Naive B cell (primary cell): ENCODE data around the gene NAT14. TPM values are rescaled to one million over a fixed set of nuclear protein-coding genes. Genes with fewer than 3 reads are reported as not detected.

Source experiments
- ATAC-seq, 2 donors: fragments of 150-1000 bp; cut with Tn5 transposase; 2 replicates each; pipeline ENCODE4 v1.10.0; 2021; ENCODE audit warnings: low read depth in 2 of 2, mild to moderate bottlenecking in 2 of 2, moderate library complexity in 2 of 2
- DNase-seq: peaks from one replicate; pipeline ENCODE4 v3.0.0; 2022
- H3K27ac Mint-ChIP-seq, 6 donors: one replicate each; pipeline ENCODE4 v1.8.0; 2020 to 2022; ENCODE audit warnings: mild to moderate bottlenecking in 6 of 6, mixed read lengths in 6 of 6, moderate library complexity in 5 of 6, inconsistent platforms in 2 of 6
- H3K27me3 Mint-ChIP-seq, 3 donors: one replicate each; pipeline ENCODE4 v1.8.0; 2021 to 2022; ENCODE audit warnings: mixed read lengths in 3 of 3, mild to moderate bottlenecking in 1 of 3
- H3K36me3 Mint-ChIP-seq, 2 donors: one replicate each; pipeline ENCODE4 v1.8.0; 2020 to 2022; ENCODE audit warnings: mixed read lengths in 2 of 2, inconsistent platforms in 1 of 2, mild to moderate bottlenecking in 1 of 2
- H3K4me1 Mint-ChIP-seq, 3 donors: one replicate each; pipeline ENCODE4 v1.8.0; 2020 to 2022; ENCODE audit warnings: mixed read lengths in 3 of 3, inconsistent platforms in 1 of 3, mild to moderate bottlenecking in 1 of 3, moderate library complexity in 1 of 3
- H3K4me3 Mint-ChIP-seq, 8 donors: one replicate each; pipeline ENCODE4 v1.8.0; 2020 to 2022; ENCODE audit warnings: mild to moderate bottlenecking in 8 of 8, mixed read lengths in 8 of 8, moderate library complexity in 8 of 8, inconsistent platforms in 2 of 8
- H3K9me3 Mint-ChIP-seq, 7 donors: one replicate each; pipeline ENCODE4 v1.8.0; 2020 to 2022; ENCODE audit warnings: mixed read lengths in 7 of 7, mild to moderate bottlenecking in 5 of 7, inconsistent platforms in 2 of 7, moderate library complexity in 1 of 7
- polyA plus RNA-seq, 6 donors: library from polyadenylated mRNA; unstranded; fragments of 300-500 nt; fragmentation: Illumina TruSeq; gene quantifications; one replicate each; pipeline ENCODE4 v1.2.3, GENCODE V29; 2021; ENCODE audit warnings: low read depth in 6 of 6

Gene NAT14
- polyA plus RNA-seq, 6 donors from 2014 or later = 3.4 to 7.5 (median 4.8) TPM

GRCh38 chr19:55479451-55480230, 5.3 kb upstream of the NAT14 start:
- peak overlapping the region in 4 of 6 donors; percentile 35 to 94 (median 88) for H3K27ac Mint-ChIP-seq
- H3K36me3 Mint-ChIP-seq = no peaks in the 10 kb centered on the region
- peaks cover 28 to 40% (median 29%) of the 10 kb centered on the region in 3 donors for H3K4me1 Mint-ChIP-seq
- ATAC-seq (no peak), DNase-seq (no peak)
- peak overlapping the region in 5 of 8 donors; percentile 45 to 99 (median 59) for H3K4me3 Mint-ChIP-seq
- H3K27me3 Mint-ChIP-seq = no peaks in the 10 kb centered on the region
- H3K9me3 Mint-ChIP-seq = no peaks in the 10 kb centered on the region

- Mint-ChIP-seq H3K9me3 (no peaks in the 10 kb centered on the region), H3K4me3 (peak overlapping the region in 1 of 8 donors; percentile 20)
These were observed 3.7 kb upstream of the NAT14 start for GRCh38 chr19:55481148-55481793.

GRCh38 chr19:55481794-55482155, 3.2 kb upstream of the NAT14 start:
- peak overlapping the region in 1 of 6 donors; percentile 86 for H3K27ac Mint-ChIP-seq
- DNase-seq (no peak), ATAC-seq (no peak)
- no peaks in the 10 kb centered on the region for H3K9me3 Mint-ChIP-seq
- no peaks in the 10 kb centered on the region for H3K27me3 Mint-ChIP-seq
- H3K36me3 Mint-ChIP-seq = no peaks in the 10 kb centered on the region
- peak overlapping the region in 1 of 8 donors; percentile 20 for H3K4me3 Mint-ChIP-seq
- H3K4me1 Mint-ChIP-seq = peaks cover 36 to 43% (median 38%) of the 10 kb centered on the region in 3 donors

More at GRCh38 chr19:55481148-55481793, 3.7 kb upstream of the NAT14 start:
- H3K27me3 Mint-ChIP-seq = no peaks in the 10 kb centered on the region
- peak overlapping the region in 1 of 6 donors; percentile 86 for H3K27ac Mint-ChIP-seq
- peaks cover 36 to 42% (median 38%) of the 10 kb centered on the region in 3 donors for H3K4me1 Mint-ChIP-seq
- no peaks in the 10 kb centered on the region for H3K36me3 Mint-ChIP-seq
- no peak for DNase-seq
- no peak for ATAC-seq

- H3K4me1 Mint-ChIP-seq = peaks cover 35 to 38% (median 37%) of the 10 kb centered on the region in 3 donors
These were observed 2.6 kb upstream of the NAT14 start for GRCh38 chr19:55482156-55482961.

GRCh38 chr19:55482967-55483705, 1.9 kb upstream of the NAT14 start:
- Mint-ChIP-seq H3K4me1 (peaks cover 29 to 33% (median 33%) of the 10 kb centered on the region in 3 donors), H3K4me3 (peak overlapping the region in 2 of 8 donors; percentile 3 to 20), H3K9me3 (no peaks in the 10 kb centered on the region), H3K36me3 (no peaks in the 10 kb centered on the region), H3K27ac (peak overlapping the region in 3 of 6 donors; percentile 56 to 88 (median 78)), H3K27me3 (no peaks in the 10 kb centered on the region)
- ATAC-seq = no peak
- DNase-seq = no peak

More at GRCh38 chr19:55482156-55482961, 2.6 kb upstream of the NAT14 start:
- H3K4me3 Mint-ChIP-seq = peak overlapping the region in 1 of 8 donors; percentile 3
- ATAC-seq (no peak), DNase-seq (no peak)
- H3K9me3 Mint-ChIP-seq = no peaks in the 10 kb centered on the region
- no peaks in the 10 kb centered on the region for H3K36me3 Mint-ChIP-seq
- H3K27me3 Mint-ChIP-seq = no peaks in the 10 kb centered on the region
- H3K27ac Mint-ChIP-seq = no peak overlapping the region

- no peak for ATAC-seq
- Mint-ChIP-seq H3K27ac (peak overlapping the region in 5 of 6 donors; percentile 88 to 96 (median 90)), H3K4me3 (peak overlapping the region; percentile 62 to 88 (median 82)), H3K27me3 (no peaks in the 10 kb centered on the region), H3K4me1 (peaks cover 22 to 29% (median 25%) of the 10 kb centered on the region in 3 donors), H3K9me3 (no peaks in the 10 kb centered on the region), H3K36me3 (no peaks in the 10 kb centered on the region)
- DNase-seq = no peak
These were observed 1.0 kb upstream of the NAT14 start for GRCh38 chr19:55483706-55484592.

- ATAC-seq = peak; percentile 15 to 20
- no peaks in the 10 kb centered on the region for H3K9me3 Mint-ChIP-seq
- H3K4me3 Mint-ChIP-seq = peak overlapping the region; percentile 62 to 89 (median 84)
- peaks cover 12 to 18% (median 13%) of the 10 kb centered on the region in 3 donors for H3K4me1 Mint-ChIP-seq
- H3K27ac Mint-ChIP-seq = peak overlapping the region; percentile 68 to 98 (median 91)
- no peaks in the 10 kb centered on the region for H3K36me3 Mint-ChIP-seq
- DNase-seq = no peak
- H3K27me3 Mint-ChIP-seq = no peaks in the 10 kb centered on the region
These were observed 537 bp downstream of the NAT14 start for GRCh38 chr19:55485439-55486011.

- Mint-ChIP-seq H3K27ac (peak overlapping the region; percentile 68 to 98 (median 90)), H3K4me3 (peak overlapping the region; percentile 22 to 88 (median 76)), H3K36me3 (no peaks in the 10 kb centered on the region), H3K27me3 (peaks cover 0 to under 1% (median 0%) of the 10 kb centered on the region in 3 donors), H3K4me1 (peaks cover 10 to 18% (median 12%) of the 10 kb centered on the region in 3 donors), H3K9me3 (no peaks in the 10 kb centered on the region)
- ATAC-seq = no peak
- no peak for DNase-seq
These were observed 1.3 kb downstream of the NAT14 start for GRCh38 chr19:55486043-55486970.

GRCh38 chr19:55486971-55487923, 2.3 kb downstream of the NAT14 start:
- DNase-seq = no peak
- Mint-ChIP-seq H3K27ac (peak overlapping the region; percentile 67 to 89 (median 82)), H3K27me3 (peaks cover 0 to 10% (median 9%) of the 10 kb centered on the region in 3 donors), H3K4me3 (peak overlapping the region in 5 of 8 donors; percentile 22 to 74 (median 42)), H3K36me3 (no peaks in the 10 kb centered on the region), H3K4me1 (peaks cover 10 to 18% (median 14%) of the 10 kb centered on the region in 3 donors), H3K9me3 (no peaks in the 10 kb centered on the region)
- no peak for ATAC-seq
